BLaER1 treated with 17β-estradiol and CSF1 and Interleukin-3, amounts not matched to agents 10 nM and 100 nM (cell line): Measurements from ENCODE around the gene LBR.

Experiments
- H3K27ac ChIP-seq, 11 experiments: shearing (Covaris generic); formaldehyde crosslinking; 2 replicates each; pipeline ENCODE4 v1.8.1; 2022
- H3K27me3 ChIP-seq, 11 experiments: shearing (Covaris generic); formaldehyde crosslinking; 2 replicates each; pipeline ENCODE4 v1.8.1; 2022
- H3K36me3 ChIP-seq, 11 experiments: shearing (Covaris generic); formaldehyde crosslinking; 2 replicates each; pipeline ENCODE4 v1.8.1; 2022
- H3K4me1 ChIP-seq, 10 experiments: shearing (Covaris generic); formaldehyde crosslinking; 2 replicates each; pipeline ENCODE4 v1.8.1; 2022
- H3K4me2 ChIP-seq, 11 experiments: shearing (Covaris generic); formaldehyde crosslinking; 2 replicates each; pipeline ENCODE4 v1.8.1; 2022
- H3K4me3 ChIP-seq, 10 experiments: shearing (Covaris generic); formaldehyde crosslinking; 2 replicates each; pipeline ENCODE4 v1.8.1; 2022
- H3K9ac ChIP-seq, 11 experiments: shearing (Covaris generic); formaldehyde crosslinking; 2 replicates each; pipeline ENCODE4 v1.8.1; 2022
- H3K9me3 ChIP-seq, 11 experiments: shearing (Covaris generic); formaldehyde crosslinking; replicated peaks in 1 of 11; 2 replicates each; pipeline ENCODE4 v1.8.1; 2022
- H4K20me1 ChIP-seq, 11 experiments: shearing (Covaris generic); formaldehyde crosslinking; 2 replicates each; pipeline ENCODE4 v1.8.1; 2022
- Cebpa-rat ChIP-seq, 11 experiments: shearing (Covaris generic); IDR thresholded peaks; 2 replicates each; pipeline ENCODE4 v1.8.1; 2022

The LBR gene

DNA sequence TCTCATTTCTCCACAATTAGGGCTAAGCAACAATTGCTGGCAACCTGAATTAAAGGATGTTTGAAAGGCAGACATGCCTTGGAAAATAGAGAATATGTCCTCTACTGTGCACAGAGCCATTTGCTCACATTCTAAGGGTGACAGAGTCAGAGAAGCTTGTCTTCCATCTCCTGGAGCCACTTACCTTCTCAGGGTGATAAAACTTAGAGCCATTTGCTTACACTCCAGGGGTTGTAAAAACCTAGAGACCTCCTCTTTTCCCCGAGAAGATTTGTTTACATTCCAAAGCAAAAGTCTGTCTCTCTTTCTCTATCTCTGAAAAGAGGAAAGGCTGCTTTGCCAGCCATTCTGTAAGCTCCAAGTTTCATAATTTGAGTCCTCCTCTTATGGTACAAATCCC, 61.3 kb downstream of the LBR start:
- Histone ChIP-seq H3K9me3 (no peaks in the 10 kb centered on the region), H3K4me3 (no peak overlapping the region), H3K27ac (no peak overlapping the region), H3K4me1 (no peaks in the 10 kb centered on the region), H3K36me3 (no peaks in the 10 kb centered on the region), H4K20me1 (no peaks in the 10 kb centered on the region), H3K27me3 (no peaks in the 10 kb centered on the region), H3K9ac (no peak overlapping the region), H3K4me2 (no peak overlapping the region)
- no peak for TF ChIP-seq Cebpa-rat (IDR thresholded peaks at IDR 0.05)

GRCh38 chr1:225366018-225366417, 61.8 kb downstream of the LBR start:
- Histone ChIP-seq H3K4me1 (peaks cover 0 to 3% (median 0%) of the 10 kb centered on the region in 10 experiments; a peak in 4 of 20 replicates), H3K9ac (no peak overlapping the region), H3K4me3 (no peak overlapping the region), H3K27ac (no peak overlapping the region), H3K4me2 (no peak overlapping the region), H4K20me1 (no peaks in the 10 kb centered on the region), H3K27me3 (no peaks in the 10 kb centered on the region), H3K9me3 (no peaks in the 10 kb centered on the region), H3K36me3 (no peaks in the 10 kb centered on the region)
- no peak for TF ChIP-seq Cebpa-rat (IDR thresholded peaks at IDR 0.05)

GRCh38 chr1:225364439-225364838, 63.4 kb downstream of the LBR start:
- Histone ChIP-seq H3K4me3 (no peak overlapping the region), H3K27ac (no peak overlapping the region), H3K4me1 (peaks cover 0 to 10% (median 3%) of the 10 kb centered on the region in 10 experiments; a peak in 6 of 20 replicates), H3K36me3 (no peaks in the 10 kb centered on the region), H4K20me1 (no peaks in the 10 kb centered on the region), H3K9ac (no peak overlapping the region), H3K4me2 (no peak overlapping the region), H3K27me3 (no peaks in the 10 kb centered on the region), H3K9me3 (no peaks in the 10 kb centered on the region)
- peak in 4 of 11 experiments; percentile 41 to 91 (median 68); a peak in 7 of 22 replicates for TF ChIP-seq Cebpa-rat (IDR thresholded peaks at IDR 0.05)

DNA sequence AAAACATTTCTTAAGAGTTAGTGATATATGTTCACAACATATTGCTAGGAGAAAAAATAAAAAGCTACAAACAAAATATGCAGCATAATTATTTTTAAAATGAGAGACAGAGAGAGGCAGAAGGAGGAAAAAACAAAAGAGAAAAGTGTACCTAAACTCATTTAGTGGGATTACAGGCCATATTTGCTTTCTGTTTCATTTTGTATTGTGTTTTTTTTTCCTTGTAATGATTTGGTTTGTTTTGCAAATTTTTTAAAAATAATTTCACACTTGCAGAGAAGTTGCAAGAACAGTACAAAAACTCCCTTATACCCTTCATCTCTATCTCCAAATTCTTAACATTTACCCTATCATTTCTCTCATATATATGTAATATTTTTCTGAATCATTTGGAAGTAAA, 65.0 kb downstream of the LBR start:
- Histone ChIP-seq H3K27me3 (no peaks in the 10 kb centered on the region), H3K36me3 (no peaks in the 10 kb centered on the region), H3K27ac (no peak overlapping the region), H3K9ac (no peak overlapping the region), H4K20me1 (no peaks in the 10 kb centered on the region), H3K9me3 (no peaks in the 10 kb centered on the region), H3K4me3 (no peak overlapping the region), H3K4me2 (no peak overlapping the region), H3K4me1 (peaks cover 0 to 10% (median 3%) of the 10 kb centered on the region in 10 experiments; a peak in 6 of 20 replicates)
- no peak for TF ChIP-seq Cebpa-rat (IDR thresholded peaks at IDR 0.05)

- TF ChIP-seq Cebpa-rat (IDR thresholded peaks at IDR 0.05) = no peak
- H3K27ac ChIP-seq = no peak overlapping the region
- H4K20me1 ChIP-seq = no peaks in the 10 kb centered on the region
- no peaks in the 10 kb centered on the region for H3K36me3 ChIP-seq
- peak overlapping the region in 2 of 11 experiments; percentile 3 to 9; a peak in 1 of 22 replicates for H3K4me2 ChIP-seq
- no peaks in the 10 kb centered on the region for H3K9me3 ChIP-seq
- H3K27me3 ChIP-seq = no peaks in the 10 kb centered on the region
- H3K9ac ChIP-seq = no peak overlapping the region
- peaks cover 0 to 10% (median 3%) of the 10 kb centered on the region in 10 experiments; a peak in 6 of 20 replicates for H3K4me1 ChIP-seq
- no peak overlapping the region for H3K4me3 ChIP-seq
Measured at GRCh38 chr1:225361176-225361575, 66.7 kb downstream of the LBR start.

DNA sequence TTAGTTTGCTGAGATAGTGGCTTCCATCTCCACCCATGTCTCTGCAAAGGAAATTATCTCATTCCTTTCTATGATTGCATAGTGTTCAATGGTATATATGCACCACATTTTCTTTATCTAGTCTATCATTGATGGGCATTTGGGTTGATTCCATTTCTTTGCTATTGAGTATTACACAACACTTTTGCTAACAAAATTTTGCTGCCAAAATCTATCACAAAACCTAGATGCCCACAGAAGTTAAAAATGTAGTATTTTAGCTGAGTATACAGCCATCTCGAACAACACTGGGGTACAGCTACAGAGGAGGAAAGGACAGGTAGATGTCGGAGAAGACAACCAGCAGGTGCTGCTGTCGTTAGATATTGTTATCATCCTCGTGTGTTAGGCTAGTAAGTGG, 67.7 kb downstream of the LBR start:
- Histone ChIP-seq H3K4me3 (no peak overlapping the region), H3K4me1 (peaks cover 0 to 10% (median 3%) of the 10 kb centered on the region in 10 experiments; a peak in 6 of 20 replicates), H3K4me2 (peak overlapping the region in 1 of 11 experiments; percentile 32; a peak in 2 of 22 replicates), H3K27ac (no peak overlapping the region), H4K20me1 (no peaks in the 10 kb centered on the region), H3K36me3 (no peaks in the 10 kb centered on the region), H3K27me3 (no peaks in the 10 kb centered on the region), H3K9ac (no peak overlapping the region), H3K9me3 (no peaks in the 10 kb centered on the region)
- no peak for TF ChIP-seq Cebpa-rat (IDR thresholded peaks at IDR 0.05)

- Histone ChIP-seq H3K27me3 (no peaks in the 10 kb centered on the region), H4K20me1 (no peaks in the 10 kb centered on the region), H3K9ac (no peak overlapping the region), H3K36me3 (no peaks in the 10 kb centered on the region), H3K27ac (no peak overlapping the region), H3K4me3 (no peak overlapping the region), H3K4me2 (no peak overlapping the region), H3K4me1 (peaks cover 0 to 9% (median 6%) of the 10 kb centered on the region in 10 experiments; a peak in 10 of 20 replicates), H3K9me3 (no peaks in the 10 kb centered on the region)
- no peak for TF ChIP-seq Cebpa-rat (IDR thresholded peaks at IDR 0.05)
Measured at GRCh38 chr1:225355863-225356262, 72.0 kb downstream of the LBR start.

DNA sequence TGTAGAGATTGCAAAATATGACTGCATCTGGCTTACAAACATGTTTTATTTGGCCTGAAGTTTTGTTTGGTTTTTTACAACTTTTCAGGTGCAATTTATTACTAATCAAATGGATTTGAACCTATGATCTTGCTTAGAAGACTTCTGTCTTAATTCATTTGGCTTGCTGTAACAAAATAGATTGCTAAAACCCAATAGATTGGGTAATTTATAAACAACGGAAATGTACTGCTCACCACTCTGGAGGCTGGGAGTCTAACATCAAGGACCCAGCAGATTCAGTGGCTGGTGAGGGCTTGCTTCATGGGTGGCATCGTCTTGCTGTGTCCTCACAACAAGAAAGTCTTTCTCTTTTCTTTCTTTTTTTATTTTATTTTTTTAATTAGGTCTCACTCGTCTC, 72.9 kb downstream of the LBR start:
- Histone ChIP-seq H3K9ac (no peak overlapping the region), H3K27ac (no peak overlapping the region), H3K4me2 (no peak overlapping the region), H3K4me3 (no peak overlapping the region), H3K36me3 (no peaks in the 10 kb centered on the region), H4K20me1 (no peaks in the 10 kb centered on the region), H3K27me3 (no peaks in the 10 kb centered on the region), H3K4me1 (peaks cover 0 to 9% (median 0%) of the 10 kb centered on the region in 10 experiments; a peak in 5 of 20 replicates), H3K9me3 (no peaks in the 10 kb centered on the region)
- TF ChIP-seq Cebpa-rat (IDR thresholded peaks at IDR 0.05) = no peak
